Upper lobe of left lung (tissue), 4 donors: ENCODE measurements around the gene CDC73.

Experiments
- CTCF ChIP-seq, 6 experiments: fragments of 450-650 bp in 4 of 6; fragments of 200-600 bp in 2 of 6; sonication (generic) in 2 of 6; IDR thresholded peaks; one replicate each; pipeline ENCODE4 v1.5.1; 2016 to 2019; ENCODE audit warnings: antibody characterized with exemption in 6 of 6
- POLR2A ChIP-seq, 4 donors: fragments of 450-650 bp; IDR thresholded peaks; one replicate each; pipeline ENCODE4 v1.5.1; 2016 to 2017; ENCODE audit warnings: antibody characterized with exemption in 4 of 4, mild to moderate bottlenecking in 2 of 4
- POLR2AphosphoS5 ChIP-seq, 2 donors: sonication (generic); formaldehyde crosslinking; IDR thresholded peaks; one replicate each; pipeline ENCODE4 v1.5.1; 2017; ENCODE audit warnings: antibody characterized with exemption in 2 of 2

GRCh38 chr1:193216920-193217319 is 95.1 kb downstream of the CDC73 start:
- no peak for TF ChIP-seq CTCF (IDR thresholded peaks at IDR 0.05)
- no peak for TF ChIP-seq POLR2A (IDR thresholded peaks at IDR 0.05)
- TF ChIP-seq POLR2AphosphoS5 (IDR thresholded peaks at IDR 0.05), result peak in 1 of 2 donors; percentile 24
